Lung (tissue), 12 donors: ENCODE data around the gene TTC32. TPM values are rescaled to one million over a fixed set of nuclear protein-coding genes. Genes with fewer than 3 reads are reported as not detected.

ENCODE experiments used
- ATAC-seq: fragments of 200-7000 bp; cut with Tn5 transposase; one replicate; pipeline ENCODE4 v1.9.1; 2020; ENCODE audit warnings: moderate number of reproducible peaks; ENCODE audit not compliant: insufficient read depth, low FRiP score
- DNase-seq, 3 donors: peaks; one replicate each; pipeline ENCODE4 v3.0.0-alpha.2; 2013 to 2017
- H3K27ac ChIP-seq, 2 donors: one replicate each; pipeline ENCODE4 v1.5.1; 2013; ENCODE audit warnings: mild to moderate bottlenecking in 2 of 2, moderate library complexity in 2 of 2, control low read depth in 1 of 2, inconsistent platforms in 1 of 2, low read depth in 1 of 2, low read length in 1 of 2
- H3K27me3 ChIP-seq, 3 donors: one replicate each; pipeline ENCODE4 v1.5.1; 2013; ENCODE audit warnings: low read length in 2 of 3; ENCODE audit not compliant: control insufficient read depth in 3 of 3, insufficient read depth in 3 of 3
- H3K36me3 ChIP-seq, 4 donors: one replicate each; pipeline ENCODE4 v1.5.1; 2013; ENCODE audit warnings: low read length in 4 of 4, mild to moderate bottlenecking in 1 of 4, moderate library complexity in 1 of 4; ENCODE audit not compliant: control insufficient read depth in 4 of 4, insufficient read depth in 4 of 4
- H3K4me1 ChIP-seq, 5 donors: one replicate each; pipeline ENCODE4 v1.5.1; 2013; ENCODE audit warnings: low read length in 5 of 5, mild to moderate bottlenecking in 2 of 5, moderate library complexity in 1 of 5; ENCODE audit not compliant: control insufficient read depth in 5 of 5, insufficient read depth in 5 of 5
- H3K4me3 ChIP-seq: one replicate; pipeline ENCODE4 v1.5.1; 2013; ENCODE audit warnings: mild to moderate bottlenecking, control low read depth, moderate library complexity
- H3K9ac ChIP-seq, 2 donors: one replicate each; pipeline ENCODE4 v1.5.1; 2013; ENCODE audit warnings: low read length in 2 of 2, control low read depth in 1 of 2; ENCODE audit not compliant: insufficient read depth in 1 of 2
- H3K9me3 ChIP-seq, 4 donors: one replicate each; pipeline ENCODE4 v1.5.1; 2013; ENCODE audit warnings: low read length in 3 of 4, mild to moderate bottlenecking in 1 of 4, moderate library complexity in 1 of 4; ENCODE audit not compliant: control insufficient read depth in 4 of 4, insufficient read depth in 3 of 4
- WGBS, 2 donors: extraction: QIAGEN DNeasy Blood & Tissue Kit; methylation state at CpG; one replicate each; pipeline ENCODE4 v1.1.7; 2013; 5-methylcytosine and 5-hydroxymethylcytosine counted together
- polyA plus RNA-seq, 2 donors: library from polyadenylated mRNA; stranded (reverse); fragments of 200-250 nt; gene quantifications; one replicate each; pipeline ENCODE4 v1.2.1, GENCODE V29; 2013
- total RNA-seq, 2 donors: library from RNA; depleted of rRNA in 1 of 2; stranded (reverse); fragments of >200 nt in 1 of 2; gene quantifications; one replicate each; pipeline ENCODE4 v1.2.1, GENCODE V29; 2014 to 2021
- TF ChIP-seq, protein P1 (sequence below): IDR thresholded peaks from 2 replicates; pipeline ENCODE4 v1.5.1; 2012; ENCODE audit warnings: mild to moderate bottlenecking; ENCODE audit errors: control extremely low read depth, extremely low read depth
- donor health status: control.
- donor health status: control.
- donor health status: Bipolar disorder and iron deficiency.
- donor health status: healthy.
- donor health status: DM: yes; HTN: yes; CAD: no.

The TTC32 gene
- total and polyA plus RNA-seq, 4 donors: 11.5 to 47.3 (median 16.2) TPM

DNA sequence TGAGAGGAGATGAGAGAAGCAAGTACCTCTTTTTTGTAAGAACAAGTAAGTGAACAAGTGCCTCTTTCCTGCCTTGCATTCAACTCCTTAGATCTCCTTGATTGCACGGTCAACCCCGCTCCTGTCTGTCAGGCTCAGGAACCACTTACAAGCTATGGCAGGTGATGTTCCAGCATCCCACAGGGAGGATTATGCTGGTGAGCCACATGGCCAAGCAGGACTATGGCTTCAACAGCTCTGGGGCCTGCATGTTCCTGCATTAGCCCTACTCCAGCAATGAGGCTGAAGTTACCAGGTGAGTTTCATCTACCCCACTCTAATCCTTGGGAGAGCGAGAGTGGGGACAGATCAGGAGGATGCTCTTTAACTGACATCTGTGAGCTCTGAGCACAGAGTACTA is 29.5 kb downstream of the TTC32 start:
- Histone ChIP-seq H3K4me3 (no peak overlapping the region), H3K9me3 (no peaks in the 10 kb centered on the region), H3K4me1 (peaks cover 0 to 13% (median 6%) of the 10 kb centered on the region in 5 donors), H3K36me3 (no peaks in the 10 kb centered on the region), H3K27me3 (peaks cover 0 to 2% (median 0%) of the 10 kb centered on the region in 3 donors), H3K27ac (no peak overlapping the region), H3K9ac (no peak overlapping the region)
- DNase-seq: peak in 1 of 3 donors; percentile 7
- TF ChIP-seq, protein P1, sequence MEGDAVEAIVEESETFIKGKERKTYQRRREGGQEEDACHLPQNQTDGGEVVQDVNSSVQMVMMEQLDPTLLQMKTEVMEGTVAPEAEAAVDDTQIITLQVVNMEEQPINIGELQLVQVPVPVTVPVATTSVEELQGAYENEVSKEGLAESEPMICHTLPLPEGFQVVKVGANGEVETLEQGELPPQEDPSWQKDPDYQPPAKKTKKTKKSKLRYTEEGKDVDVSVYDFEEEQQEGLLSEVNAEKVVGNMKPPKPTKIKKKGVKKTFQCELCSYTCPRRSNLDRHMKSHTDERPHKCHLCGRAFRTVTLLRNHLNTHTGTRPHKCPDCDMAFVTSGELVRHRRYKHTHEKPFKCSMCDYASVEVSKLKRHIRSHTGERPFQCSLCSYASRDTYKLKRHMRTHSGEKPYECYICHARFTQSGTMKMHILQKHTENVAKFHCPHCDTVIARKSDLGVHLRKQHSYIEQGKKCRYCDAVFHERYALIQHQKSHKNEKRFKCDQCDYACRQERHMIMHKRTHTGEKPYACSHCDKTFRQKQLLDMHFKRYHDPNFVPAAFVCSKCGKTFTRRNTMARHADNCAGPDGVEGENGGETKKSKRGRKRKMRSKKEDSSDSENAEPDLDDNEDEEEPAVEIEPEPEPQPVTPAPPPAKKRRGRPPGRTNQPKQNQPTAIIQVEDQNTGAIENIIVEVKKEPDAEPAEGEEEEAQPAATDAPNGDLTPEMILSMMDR: no peak
- WGBS, 2 donors: 73 to 82% methylated on average over 3 of the region's 3 CpGs
- ATAC-seq: no peak

DNA sequence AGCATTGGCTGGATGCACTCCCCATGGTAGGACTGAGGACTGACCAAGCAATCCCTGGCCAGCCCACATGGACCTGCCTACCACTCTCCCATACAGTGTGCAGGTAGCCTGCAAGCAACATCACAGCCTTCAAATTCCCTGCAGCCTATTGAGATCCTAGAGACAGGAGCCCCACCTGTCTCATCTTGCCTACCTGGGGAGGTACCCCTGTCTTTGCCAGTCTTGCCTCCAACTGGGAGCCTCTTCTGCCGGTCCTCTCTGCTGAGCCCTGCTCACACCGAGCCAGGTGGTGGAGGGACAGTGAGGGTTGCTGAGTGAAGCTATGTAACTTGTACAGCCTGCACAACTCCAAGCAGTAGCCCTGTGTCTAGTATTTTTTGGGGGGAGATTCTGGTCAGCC is 29.9 kb downstream of the TTC32 start:
- Histone ChIP-seq H3K36me3 (no peaks in the 10 kb centered on the region), H3K27me3 (peaks cover 0 to 3% (median 0%) of the 10 kb centered on the region in 3 donors), H3K4me1 (peaks cover 0 to 13% (median 6%) of the 10 kb centered on the region in 5 donors), H3K9ac (no peak overlapping the region), H3K9me3 (no peaks in the 10 kb centered on the region), H3K4me3 (no peak overlapping the region), H3K27ac (no peak overlapping the region)
- 95 to 96% methylated on average over 2 of the region's 2 CpGs for WGBS, 2 donors
- TF ChIP-seq, protein P1: no peak
- ATAC-seq (no peak), DNase-seq (no peak)

DNA sequence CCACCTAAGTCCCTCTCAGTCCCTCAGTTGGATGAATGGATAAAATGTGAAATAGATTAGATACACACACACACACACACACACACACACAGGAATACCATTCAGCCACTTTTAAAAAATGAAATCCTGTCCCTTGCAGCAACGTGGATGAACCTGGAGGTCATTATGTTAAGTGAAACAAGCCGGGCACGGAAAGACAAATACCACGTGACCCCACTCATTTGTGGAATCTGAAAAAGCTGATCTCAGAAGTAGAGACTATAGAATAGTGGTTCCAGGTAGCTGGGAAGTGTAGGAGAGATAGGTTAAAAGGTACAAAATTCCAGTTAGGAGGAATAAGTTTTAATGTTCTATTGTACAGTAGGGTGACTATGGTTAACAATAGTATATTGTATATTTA is 31.0 kb downstream of the TTC32 start:
- H3K36me3 ChIP-seq: no peaks in the 10 kb centered on the region
- no peak for DNase-seq
- H3K9ac ChIP-seq: no peak overlapping the region
- no peak for ATAC-seq
- no peak overlapping the region for H3K4me3 ChIP-seq
- TF ChIP-seq, protein P1: no peak
- H3K9me3 ChIP-seq: no peaks in the 10 kb centered on the region
- H3K4me1 ChIP-seq: peaks cover 0 to 13% (median 6%) of the 10 kb centered on the region in 5 donors
- no peak overlapping the region for H3K27ac ChIP-seq
- H3K27me3 ChIP-seq: peaks cover 0 to 3% (median 0%) of the 10 kb centered on the region in 3 donors
- WGBS, 2 donors: 70 to 79% methylated on average over 4 of the region's 4 CpGs
